ENCODE measurements around the gene EEA1. TPM values are rescaled to one million over a fixed set of nuclear protein-coding genes. Genes with fewer than 3 reads are reported as not detected.

The EEA1 gene
- total RNA-seq, 4 donors from 2014 or later: 18.6 to 28.7 (median 20.8) TPM

GRCh38 chr12:92844151-92844763, 84.8 kb downstream of the EEA1 start:
- no peak overlapping the region for H3K4me3 ChIP-seq
- in situ Hi-C loops (cut with MboI; ENCODE audit: low sequenced_read_pairs in 4 of 4): no loop called here
- intact Hi-C loops (cut with DNase I; ENCODE audit: low total_unique reads): no loop called here
- no peaks in the 10 kb centered on the region for H3K4me1 ChIP-seq
- peaks cover 0 to 24% of the 10 kb centered on the region in 2 donors for H3K36me3 ChIP-seq
- ATAC-seq (no peak), DNase-seq (no peak)
- H3K9me3 ChIP-seq: no peaks in the 10 kb centered on the region
- H3K27me3 ChIP-seq: no peaks in the 10 kb centered on the region
- TF ChIP-seq CTCF (IDR thresholded peaks at IDR 0.05 in 4 of 5, conservative IDR thresholded peaks at IDR 0.05 in 1 of 5) (no peak), POLR2A (IDR thresholded peaks at IDR 0.05) (no peak)
- no peak overlapping the region for H3K27ac ChIP-seq

- no peak for ATAC-seq
- TF ChIP-seq CTCF (IDR thresholded peaks at IDR 0.05 in 4 of 5, conservative IDR thresholded peaks at IDR 0.05 in 1 of 5) (no peak), POLR2A (IDR thresholded peaks at IDR 0.05) (no peak)
- no peaks in the 10 kb centered on the region for H3K27me3 ChIP-seq
- peaks cover 0 to 19% of the 10 kb centered on the region in 2 donors for H3K36me3 ChIP-seq
- no peak overlapping the region for H3K4me3 ChIP-seq
- H3K27ac ChIP-seq: no peak overlapping the region
- H3K4me1 ChIP-seq: no peaks in the 10 kb centered on the region
- intact Hi-C loops (cut with DNase I; ENCODE audit: low total_unique reads): no loop called here
- DNase-seq: no peak
- H3K9me3 ChIP-seq: no peaks in the 10 kb centered on the region
- in situ Hi-C loops (cut with MboI; ENCODE audit: low sequenced_read_pairs in 4 of 4): no loop called here
These were observed 99.3 kb downstream of the EEA1 start for GRCh38 chr12:92829686-92830282.

GRCh38 chr12:92828565-92828964, 100.5 kb downstream of the EEA1 start:
- no peak for DNase-seq
- Histone ChIP-seq H3K27ac (no peak overlapping the region), H3K36me3 (peaks cover 0 to 19% of the 10 kb centered on the region in 2 donors), H3K9me3 (no peaks in the 10 kb centered on the region), H3K27me3 (no peaks in the 10 kb centered on the region), H3K4me3 (no peak overlapping the region), H3K4me1 (no peaks in the 10 kb centered on the region)
- peak in 1 of 2 donors; percentile 49 for ATAC-seq
- in situ Hi-C loops (cut with MboI; ENCODE audit: low sequenced_read_pairs in 4 of 4) (no loop called here), intact Hi-C loops (cut with DNase I; ENCODE audit: low total_unique reads) (no loop called here)
- TF ChIP-seq POLR2A (IDR thresholded peaks at IDR 0.05): no peak
- TF ChIP-seq CTCF (IDR thresholded peaks at IDR 0.05 in 4 of 5, conservative IDR thresholded peaks at IDR 0.05 in 1 of 5): no peak

GRCh38 chr12:92827836-92828431, 101.2 kb downstream of the EEA1 start:
- DNase-seq (no peak), ATAC-seq (no peak)
- in situ Hi-C loops (cut with MboI; ENCODE audit: low sequenced_read_pairs in 4 of 4): no loop called here
- no peaks in the 10 kb centered on the region for H3K27me3 ChIP-seq
- no peak overlapping the region for H3K27ac ChIP-seq
- H3K4me3 ChIP-seq: no peak overlapping the region
- no peaks in the 10 kb centered on the region for H3K9me3 ChIP-seq
- TF ChIP-seq CTCF (IDR thresholded peaks at IDR 0.05 in 4 of 5, conservative IDR thresholded peaks at IDR 0.05 in 1 of 5) (peak in 3 of 5 experiments; percentile 31 to 56 (median 36)), POLR2A (IDR thresholded peaks at IDR 0.05) (no peak)
- intact Hi-C loops (cut with DNase I; ENCODE audit: low total_unique reads): no loop called here
- peaks cover 0 to 19% of the 10 kb centered on the region in 2 donors for H3K36me3 ChIP-seq
- no peaks in the 10 kb centered on the region for H3K4me1 ChIP-seq

Data from gastrocnemius medialis (tissue), 4 donors.